GM23248 (cell line): Measurements from ENCODE around the gene ADGRL4. TPM values are rescaled to one million over a fixed set of nuclear protein-coding genes. Genes with fewer than 3 reads are reported as not detected.

ENCODE experiments used
- DNase-seq: peaks from one replicate; pipeline ENCODE4 v3.0.0-alpha.2; 2015
- H2AFZ ChIP-seq: fragments of 200-600 bp; sonication (generic); 2 replicates; pipeline ENCODE4 v1.6.1; 2016; ENCODE audit warnings: antibody characterized with exemption
- H3F3A ChIP-seq: fragments of 200-600 bp; sonication (generic); 2 replicates; pipeline ENCODE4 v1.6.1; 2016; ENCODE audit warnings: mild to moderate bottlenecking, antibody characterized with exemption, mixed run types; ENCODE audit not compliant: insufficient read depth
- H3K27ac ChIP-seq: fragments of 200-600 bp; sonication (generic); 2 replicates; pipeline ENCODE4 v1.5.1; 2016; ENCODE audit warnings: mild to moderate bottlenecking
- H3K27me3 ChIP-seq: fragments of 200-600 bp; sonication (generic); replicated peaks from 2 replicates; pipeline ENCODE4 v1.6.1; 2016; ENCODE audit warnings: mild to moderate bottlenecking; ENCODE audit not compliant: insufficient read depth
- H3K36me3 ChIP-seq: fragments of 200-600 bp; sonication (generic); 2 replicates; pipeline ENCODE4 v1.6.1; 2016; ENCODE audit warnings: low read depth, mild to moderate bottlenecking
- H3K4me1 ChIP-seq: fragments of 200-600 bp; sonication (generic); 2 replicates; pipeline ENCODE4 v1.6.1; 2016; ENCODE audit warnings: mild to moderate bottlenecking; ENCODE audit not compliant: insufficient read depth
- H3K4me2 ChIP-seq: fragments of 200-600 bp; sonication (generic); one replicate; pipeline ENCODE4 v1.6.1; 2016; ENCODE audit warnings: mild to moderate bottlenecking; ENCODE audit not compliant: unreplicated experiment
- H3K4me3 ChIP-seq: fragments of 200-600 bp; sonication (generic); 2 replicates; pipeline ENCODE4 v1.5.1; 2016; ENCODE audit warnings: mild to moderate bottlenecking
- H3K79me2 ChIP-seq: fragments of 200-600 bp; sonication (generic); 2 replicates; pipeline ENCODE4 v1.6.1; 2016; ENCODE audit warnings: mild to moderate bottlenecking; ENCODE audit not compliant: insufficient read depth
- H3K9ac ChIP-seq: fragments of 200-600 bp; sonication (generic); 2 replicates; pipeline ENCODE4 v1.6.1; 2016; ENCODE audit warnings: mild to moderate bottlenecking
- H3K9me2 ChIP-seq: fragments of 200-600 bp; sonication (generic); 2 replicates; pipeline ENCODE4 v1.6.1; 2016; ENCODE audit warnings: mixed run types, mild to moderate bottlenecking, moderate library complexity; ENCODE audit not compliant: insufficient read depth
- H3K9me3 ChIP-seq: fragments of 200-600 bp; sonication (generic); one replicate; pipeline ENCODE4 v1.6.1; 2017; ENCODE audit warnings: low read depth
- H4K20me1 ChIP-seq: fragments of 200-600 bp; sonication (generic); 2 replicates; pipeline ENCODE4 v1.6.0; 2016; ENCODE audit not compliant: insufficient read depth
- EZH2 ChIP-seq: fragments of 200-600 bp; sonication (generic); IDR thresholded peaks from 2 replicates; pipeline ENCODE4 v1.6.1; 2018; ENCODE audit warnings: antibody characterized with exemption, mild to moderate bottlenecking; ENCODE audit not compliant: insufficient read depth, poor library complexity, severe bottlenecking
- EZH2phosphoT487 ChIP-seq: fragments of 200-600 bp; sonication (generic); IDR thresholded peaks from 2 replicates; pipeline ENCODE4 v1.6.1; 2018; ENCODE audit warnings: antibody characterized with exemption, moderate library complexity, mild to moderate bottlenecking, low read depth; ENCODE audit not compliant: insufficient read depth
- WGBS, 2 experiments: methylation state at CpG; one replicate each; pipeline ENCODE4 v1.1.6; 2015 to 2017; ENCODE audit warnings: low lambda C conversion rate in 2 of 2, low coverage in 1 of 2; ENCODE audit errors: missing lambda C conversion rate in 2 of 2; 5-methylcytosine and 5-hydroxymethylcytosine counted together
- in situ Hi-C: fragments of 300-500 bp; cut with MboI; formaldehyde crosslinking; loops from 2 replicates; pipeline ENCODE4 v1.15.0; 2020
- polyA plus RNA-seq: library from polyadenylated mRNA; unstranded; fragments of >200 nt; fragmentation: Nextera tagmentation; extraction: Ambion mirVana; gene quantifications from 2 replicates; pipeline ENCODE4 v1.2.1, GENCODE V29; 2016
- total RNA-seq: library from RNA; depleted of rRNA; stranded (reverse); fragments of >200 nt; shearing (Covaris generic); gene quantifications from 2 replicates; pipeline ENCODE4 v1.2.3, GENCODE V29; 2014

ADGRL4 gene
- total and polyA plus RNA-seq, 2 experiments from 2014 or later, result 10.6 to 18.1 TPM

DNA sequence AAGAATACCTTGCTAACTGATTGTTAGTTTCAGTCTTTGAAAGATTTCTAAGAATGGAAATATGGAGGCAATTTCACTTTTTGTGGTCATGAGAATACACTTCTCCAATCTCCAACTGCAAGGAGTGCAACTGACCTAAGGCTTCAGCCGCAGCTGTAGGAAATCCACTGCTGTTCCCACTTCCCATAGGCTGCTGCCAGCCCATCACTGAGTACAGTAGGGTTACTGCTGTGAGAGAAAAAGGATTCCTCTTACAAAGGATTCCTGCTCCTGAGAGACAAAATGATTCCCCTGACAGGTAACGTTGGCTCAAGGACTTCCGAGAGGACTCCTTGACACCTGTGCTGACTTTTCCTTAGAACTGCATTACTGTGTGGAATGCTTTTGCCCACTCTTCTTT is 87.4 kb downstream of the ADGRL4 start:
- Histone ChIP-seq H3K9ac (no peak overlapping the region), H3K79me2 (no peaks in the 10 kb centered on the region), H3K36me3 (no peaks in the 10 kb centered on the region), H3K9me3 (no peaks in the 10 kb centered on the region), H2AFZ (no peak overlapping the region), H3F3A (no peaks in the 10 kb centered on the region), H3K9me2 (no peaks in the 10 kb centered on the region), H3K27me3 (no peaks in the 10 kb centered on the region), H3K27ac (no peak overlapping the region), H3K4me3 (no peak overlapping the region), H4K20me1 (no peaks in the 10 kb centered on the region), H3K4me2 (no peak overlapping the region), H3K4me1 (peaks cover 16% of the 10 kb centered on the region)
- in situ Hi-C loops, result no loop called here
- 66 to 77% methylated on average over 3 of the region's 3 CpGs for WGBS, 2 experiments
- no peak for DNase-seq
- TF ChIP-seq EZH2, result no peak
- TF ChIP-seq EZH2phosphoT487, result no peak

DNA sequence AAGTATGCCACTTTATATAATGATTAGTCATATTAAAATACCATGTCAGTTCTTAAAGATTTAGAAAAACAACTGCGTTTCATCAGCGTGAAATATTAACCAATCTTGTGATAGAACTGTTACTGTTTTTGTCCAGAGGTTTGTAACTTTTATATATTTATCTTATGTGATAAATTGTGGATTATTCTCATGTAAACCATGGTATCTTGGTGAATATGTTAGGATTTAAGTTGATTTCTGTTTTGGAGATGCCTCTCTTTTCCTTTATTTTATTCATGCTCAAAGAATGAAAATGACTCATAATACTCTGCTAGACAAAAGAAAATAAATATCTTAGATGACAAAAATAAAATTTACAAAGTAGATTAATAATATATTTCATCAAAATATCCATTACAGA is 88.4 kb downstream of the ADGRL4 start:
- 0 out of 2 replicates have a peak overlapping the region, but pooled peaks have one; percentile 5 for H3K27ac ChIP-seq

GRCh38 chr1:78916986-78917385 is 89.5 kb downstream of the ADGRL4 start:
- no peaks in the 10 kb centered on the region for H3K79me2 ChIP-seq
- H4K20me1 ChIP-seq, result no peaks in the 10 kb centered on the region
- no peaks in the 10 kb centered on the region for H3F3A ChIP-seq
- no peak for TF ChIP-seq EZH2
- TF ChIP-seq EZH2phosphoT487, result no peak
- no peaks in the 10 kb centered on the region for H3K9me3 ChIP-seq
- no peak overlapping the region for H3K4me2 ChIP-seq
- H3K9ac ChIP-seq, result no peak overlapping the region
- 71 to 81% methylated on average over 3 of the region's 3 CpGs for WGBS, 2 experiments
- H3K27ac ChIP-seq, result no peak overlapping the region
- no peak for DNase-seq
- in situ Hi-C loops, result no loop called here
- no peaks in the 10 kb centered on the region for H3K27me3 ChIP-seq
- peaks cover 16% of the 10 kb centered on the region for H3K4me1 ChIP-seq
- no peak overlapping the region for H2AFZ ChIP-seq
- no peaks in the 10 kb centered on the region for H3K36me3 ChIP-seq
- H3K4me3 ChIP-seq, result no peak overlapping the region
- no peaks in the 10 kb centered on the region for H3K9me2 ChIP-seq

More for the DNA sequence above, 88.4 kb downstream of the ADGRL4 start:
- H3K9ac ChIP-seq, result no peak overlapping the region
- H3K4me1 ChIP-seq, result peaks cover 16% of the 10 kb centered on the region
- no peaks in the 10 kb centered on the region for H3K36me3 ChIP-seq
- H3F3A ChIP-seq, result no peaks in the 10 kb centered on the region
- H2AFZ ChIP-seq, result peak overlapping the region; percentile 2; the same call in 1 of the 2 replicates
- no peaks in the 10 kb centered on the region for H3K27me3 ChIP-seq
- no peak for TF ChIP-seq EZH2phosphoT487
- no peak for TF ChIP-seq EZH2
- H3K79me2 ChIP-seq, result no peaks in the 10 kb centered on the region
- peak; percentile 39 for DNase-seq
- H3K9me2 ChIP-seq, result no peaks in the 10 kb centered on the region
- H4K20me1 ChIP-seq, result no peaks in the 10 kb centered on the region
- H3K4me3 ChIP-seq, result no peak overlapping the region
- no peaks in the 10 kb centered on the region for H3K9me3 ChIP-seq
- peak overlapping the region; percentile 17 for H3K4me2 ChIP-seq
- 82 to 88% methylated on average over 2 of the region's 2 CpGs for WGBS, 2 experiments
- in situ Hi-C loops, result no loop called here

- in situ Hi-C loops, result no loop called here
- no peak overlapping the region for H3K4me3 ChIP-seq
- no peak overlapping the region for H3K4me2 ChIP-seq
- H3F3A ChIP-seq, result no peaks in the 10 kb centered on the region
- H3K79me2 ChIP-seq, result no peaks in the 10 kb centered on the region
- no peaks in the 10 kb centered on the region for H3K9me3 ChIP-seq
- WGBS, 2 experiments, result 54 to 68% methylated on average over 2 of the region's 2 CpGs
- peaks cover 21% of the 10 kb centered on the region for H3K4me1 ChIP-seq
- H3K27ac ChIP-seq, result no peak overlapping the region
- no peaks in the 10 kb centered on the region for H4K20me1 ChIP-seq
- no peak for DNase-seq
- TF ChIP-seq EZH2phosphoT487 (no peak), EZH2 (no peak)
- no peaks in the 10 kb centered on the region for H3K36me3 ChIP-seq
- H3K9me2 ChIP-seq, result peaks cover 7% of the 10 kb centered on the region; the same call in 1 of the 2 replicates
- no peaks in the 10 kb centered on the region for H3K27me3 ChIP-seq
- no peak overlapping the region for H3K9ac ChIP-seq
- H2AFZ ChIP-seq, result no peak overlapping the region
Measured at GRCh38 chr1:78913950-78914349, 92.6 kb downstream of the ADGRL4 start.
